Peyer's patch (tissue), 4 donors: ENCODE data around the gene PTER.

Experiments used
- CTCF ChIP-seq, 6 experiments: fragments of 450-650 bp in 4 of 6; fragments of 200-600 bp in 2 of 6; sonication (generic) in 1 of 6; IDR thresholded peaks; one replicate each; pipeline ENCODE4 v1.5.1; 2017 to 2019; ENCODE audit warnings: antibody characterized with exemption in 6 of 6, mild to moderate bottlenecking in 3 of 6, moderate library complexity in 1 of 6
- POLR2A ChIP-seq, 2 donors: fragments of 450-650 bp; IDR thresholded peaks; one replicate each; pipeline ENCODE4 v1.5.1; 2017; ENCODE audit warnings: antibody characterized with exemption in 2 of 2, mild to moderate bottlenecking in 2 of 2, moderate library complexity in 2 of 2

GRCh38 chr10:16490511-16490910 lies 53.7 kb downstream of the PTER start:
- no peak for TF ChIP-seq CTCF (IDR thresholded peaks at IDR 0.05)
- no peak for TF ChIP-seq POLR2A (IDR thresholded peaks at IDR 0.05)
